ENCODE results near the gene POLRMT. TPM values are rescaled to one million over a fixed set of nuclear protein-coding genes. Genes with fewer than 3 reads are reported as not detected.

Gene POLRMT
- total RNA-seq, 1 donor from 2014 or later = 45.3 TPM

GRCh38 chr19:679418-680286, 46.3 kb upstream of the POLRMT start:
- Histone ChIP-seq H3K9ac (ENCODE audit: low read length) (peak overlapping the region; percentile 87), H2AFZ (ENCODE audit: low read depth, low read length) (no peak overlapping the region), H3K79me2 (ENCODE audit: insufficient read depth, low read length) (peaks cover 26% of the 10 kb centered on the region), H3K4me3 (ENCODE audit: insufficient read depth, low read depth, low read length) (peak overlapping the region; percentile 61), H3K4me1 (ENCODE audit: insufficient read depth, low read length) (peaks cover 34% of the 10 kb centered on the region), H3K9me3 (ENCODE audit: insufficient read depth, low read depth, low read length) (no peaks in the 10 kb centered on the region), H3K27ac (ENCODE audit: low read depth, low read length) (peak overlapping the region; percentile 86), H3K36me3 (ENCODE audit: insufficient read depth, low read length) (no peaks in the 10 kb centered on the region), H4K20me1 (ENCODE audit: insufficient read depth, low read length) (peaks cover 25% of the 10 kb centered on the region), H3K4me2 (ENCODE audit: low read length) (peak overlapping the region; percentile 94), H3K27me3 (ENCODE audit: insufficient read depth, low read length) (no peaks in the 10 kb centered on the region)
- H3K4me3 Mint-ChIP-seq (ENCODE audit: unreplicated experiment) = peak overlapping the region; percentile 79
- peak overlapping the region; percentile 41 for H3K27ac Mint-ChIP-seq (ENCODE audit: unreplicated experiment)
- peaks cover 9% of the 10 kb centered on the region for H3K4me1 Mint-ChIP-seq (ENCODE audit: low read depth, unreplicated experiment)
- no peak for FAIRE-seq
- peaks cover 3% of the 10 kb centered on the region for H3K36me3 Mint-ChIP-seq (ENCODE audit: low read depth, unreplicated experiment)
- DNase-seq (ENCODE audit: low read depth) = peak; percentile 74
- TF ChIP-seq, protein P1, sequence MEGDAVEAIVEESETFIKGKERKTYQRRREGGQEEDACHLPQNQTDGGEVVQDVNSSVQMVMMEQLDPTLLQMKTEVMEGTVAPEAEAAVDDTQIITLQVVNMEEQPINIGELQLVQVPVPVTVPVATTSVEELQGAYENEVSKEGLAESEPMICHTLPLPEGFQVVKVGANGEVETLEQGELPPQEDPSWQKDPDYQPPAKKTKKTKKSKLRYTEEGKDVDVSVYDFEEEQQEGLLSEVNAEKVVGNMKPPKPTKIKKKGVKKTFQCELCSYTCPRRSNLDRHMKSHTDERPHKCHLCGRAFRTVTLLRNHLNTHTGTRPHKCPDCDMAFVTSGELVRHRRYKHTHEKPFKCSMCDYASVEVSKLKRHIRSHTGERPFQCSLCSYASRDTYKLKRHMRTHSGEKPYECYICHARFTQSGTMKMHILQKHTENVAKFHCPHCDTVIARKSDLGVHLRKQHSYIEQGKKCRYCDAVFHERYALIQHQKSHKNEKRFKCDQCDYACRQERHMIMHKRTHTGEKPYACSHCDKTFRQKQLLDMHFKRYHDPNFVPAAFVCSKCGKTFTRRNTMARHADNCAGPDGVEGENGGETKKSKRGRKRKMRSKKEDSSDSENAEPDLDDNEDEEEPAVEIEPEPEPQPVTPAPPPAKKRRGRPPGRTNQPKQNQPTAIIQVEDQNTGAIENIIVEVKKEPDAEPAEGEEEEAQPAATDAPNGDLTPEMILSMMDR (IDR thresholded peaks at IDR 0.05; ENCODE audit: insufficient read depth, low read depth, low read length) = no peak
- TF ChIP-seq EZH2 (IDR thresholded peaks at IDR 0.05; ENCODE audit: insufficient read depth, low read length) = no peak
- H3K27me3 Mint-ChIP-seq (ENCODE audit: low read depth, unreplicated experiment) = peaks cover 3% of the 10 kb centered on the region
- H3K9me3 Mint-ChIP-seq (ENCODE audit: unreplicated experiment) = no peaks in the 10 kb centered on the region

DNA sequence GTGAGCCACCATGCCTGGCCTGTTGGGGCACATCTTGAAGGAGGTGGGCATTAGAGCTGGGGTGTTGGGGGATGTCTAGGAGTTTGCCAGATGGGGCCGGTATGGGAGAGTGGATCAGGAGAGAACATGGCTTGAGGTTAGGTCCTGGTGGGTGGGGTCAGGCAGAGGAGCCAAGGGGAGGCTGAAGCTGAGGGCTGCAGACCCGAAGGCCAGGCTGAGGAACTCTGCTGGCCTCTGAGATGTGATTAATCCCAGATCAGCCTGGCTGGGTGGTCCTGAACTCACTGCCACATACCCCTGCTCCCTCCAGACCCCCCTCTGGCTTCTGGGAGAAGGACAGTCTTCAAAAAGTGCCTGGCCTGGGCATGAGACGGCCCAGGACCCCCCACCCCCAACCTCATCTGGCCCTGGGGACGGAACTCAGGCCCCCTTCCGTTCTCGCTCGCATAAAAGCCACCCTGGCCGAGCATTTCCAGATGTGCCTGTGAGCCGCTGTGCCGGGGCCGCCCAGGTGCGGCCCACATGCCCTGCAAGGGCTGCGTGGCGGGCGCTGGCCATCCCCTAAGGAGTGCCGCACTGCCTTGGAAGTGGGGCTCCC, 45.6 kb upstream of the POLRMT start:
- H2AFZ ChIP-seq (ENCODE audit: low read depth, low read length) = no peak overlapping the region
- TF ChIP-seq, protein P1 (IDR thresholded peaks at IDR 0.05; ENCODE audit: insufficient read depth, low read depth, low read length) = no peak
- TF ChIP-seq EZH2 (IDR thresholded peaks at IDR 0.05; ENCODE audit: insufficient read depth, low read length) = no peak
- peak overlapping the region; percentile 86 for H3K27ac ChIP-seq (ENCODE audit: low read depth, low read length)
- peak overlapping the region; percentile 79 for H3K4me3 Mint-ChIP-seq (ENCODE audit: unreplicated experiment)
- peak overlapping the region; percentile 94 for H3K4me2 ChIP-seq (ENCODE audit: low read length)
- peaks cover 26% of the 10 kb centered on the region for H3K79me2 ChIP-seq (ENCODE audit: insufficient read depth, low read length)
- peaks cover 3% of the 10 kb centered on the region for H3K36me3 Mint-ChIP-seq (ENCODE audit: low read depth, unreplicated experiment)
- H3K4me1 ChIP-seq (ENCODE audit: insufficient read depth, low read length) = peaks cover 34% of the 10 kb centered on the region
- FAIRE-seq = no peak
- H3K4me3 ChIP-seq (ENCODE audit: insufficient read depth, low read depth, low read length) = peak overlapping the region; percentile 56
- peaks cover 9% of the 10 kb centered on the region for H3K4me1 Mint-ChIP-seq (ENCODE audit: low read depth, unreplicated experiment)
- peaks cover 25% of the 10 kb centered on the region for H4K20me1 ChIP-seq (ENCODE audit: insufficient read depth, low read length)
- H3K9me3 ChIP-seq (ENCODE audit: insufficient read depth, low read depth, low read length) = no peaks in the 10 kb centered on the region
- H3K27me3 ChIP-seq (ENCODE audit: insufficient read depth, low read length) = no peaks in the 10 kb centered on the region
- no peaks in the 10 kb centered on the region for H3K9me3 Mint-ChIP-seq (ENCODE audit: unreplicated experiment)
- no peaks in the 10 kb centered on the region for H3K36me3 ChIP-seq (ENCODE audit: insufficient read depth, low read length)
- peak overlapping the region; percentile 87 for H3K9ac ChIP-seq (ENCODE audit: low read length)
- DNase-seq (ENCODE audit: low read depth) = no peak
- H3K27ac Mint-ChIP-seq (ENCODE audit: unreplicated experiment) = peak overlapping the region; percentile 88
- H3K27me3 Mint-ChIP-seq (ENCODE audit: low read depth, unreplicated experiment) = peaks cover 3% of the 10 kb centered on the region

All from astrocyte (in vitro differentiated cells and primary cell).